GM12878 (cell line): Measurements from ENCODE around the gene PDE6A. TPM values are rescaled to one million over a fixed set of nuclear protein-coding genes. Genes with fewer than 3 reads are reported as not detected.

ENCODE experiments used
- ATAC-seq: fragments of 200-7000 bp; cut with Tn5 transposase; 3 replicates; pipeline ENCODE4 v1.9.1; 2020; ENCODE audit warnings: mild to moderate bottlenecking, moderate library complexity
- BruUV-seq: library from RNA; stranded (reverse); fragments of 400-500 nt; replicated peaks from 2 replicates; lab custom pipeline; 2021; lab: Mats Ljungman, UMichigan
- CTCF ChIA-PET: fragments of 300-600 bp; sonication (Branson Sonifier 250); formaldehyde crosslinking; extraction: SDS; loops from one replicate; lab custom pipeline; 2021; ENCODE audit warnings: inconsistent platforms; lab: Yijun Ruan, JAX
- POLR2A ChIA-PET: fragments of 350-600 bp; formaldehyde crosslinking; extraction: SDS; loops from one replicate; lab custom pipeline; 2021; ENCODE audit warnings: inconsistent platforms; lab: Charles Lee
- RAD21 ChIA-PET: fragments of 300-600 bp; sonication (Branson Sonifier 250); formaldehyde crosslinking; loops from one replicate; lab custom pipeline; 2023; ENCODE audit warnings: antibody characterized with exemption; ENCODE audit not compliant: unreplicated experiment; lab: Charles Lee
- SMC1A ChIA-PET: fragments of 300-600 bp; sonication (Branson Sonifier 250); formaldehyde crosslinking; loops from one replicate; lab custom pipeline; 2023; ENCODE audit not compliant: unreplicated experiment, uncharacterized antibody; lab: Charles Lee
- DNase-seq: peaks from one replicate; pipeline ENCODE4 v3.0.0-alpha.2; 2011; ENCODE audit warnings: low read depth, low spot score
- FAIRE-seq: peaks from 3 replicates; lab custom pipeline; 2011; peaks lifted over from hg19 to GRCh38; lab: Jason Lieb, UNC
- H2AFZ ChIP-seq: 2 replicates; pipeline ENCODE4 v1.6.0; 2011; ENCODE audit warnings: low read depth, low read length, control low read depth; ENCODE audit not compliant: control insufficient read depth
- H3K27ac ChIP-seq: 2 replicates; pipeline ENCODE4 v1.5.1; 2011; ENCODE audit warnings: control low read depth; ENCODE audit not compliant: control insufficient read depth, insufficient read depth
- H3K27me3 ChIP-seq, 2 experiments: replicated peaks in 1 of 2; 2 replicates each; pipeline versions ENCODE4 v1.6.0 to v1.6.1; 2011; ENCODE audit warnings: low read length in 1 of 2; ENCODE audit not compliant: control insufficient read depth in 2 of 2, insufficient read depth in 2 of 2
- H3K36me3 ChIP-seq, 2 experiments: 2 replicates each; pipeline ENCODE4 v1.5.1; 2011; ENCODE audit warnings: low read length in 1 of 2; ENCODE audit not compliant: control insufficient read depth in 2 of 2, insufficient read depth in 2 of 2
- H3K4me1 ChIP-seq: 2 replicates; pipeline ENCODE4 v1.6.1; 2011; ENCODE audit warnings: mild to moderate bottlenecking, low read length, moderate library complexity, mixed read lengths; ENCODE audit not compliant: control insufficient read depth, insufficient read depth
- H3K4me2 ChIP-seq: 2 replicates; pipeline ENCODE4 v1.6.0; 2011; ENCODE audit warnings: control low read depth; ENCODE audit not compliant: control insufficient read depth, insufficient read depth
- H3K4me3 ChIP-seq: fragments of 200-600 bp; sonication (generic); 2 replicates; pipeline ENCODE4 v1.5.1; 2016
- H3K79me2 ChIP-seq: 2 replicates; pipeline ENCODE4 v1.6.0; 2011; ENCODE audit warnings: low read length; ENCODE audit not compliant: control insufficient read depth, insufficient read depth
- H3K9ac ChIP-seq: 2 replicates; pipeline ENCODE4 v1.8.0; 2011; ENCODE audit warnings: low read length, control low read depth, mixed read lengths; ENCODE audit not compliant: control insufficient read depth, insufficient read depth
- H3K9me3 ChIP-seq: replicated peaks from 3 replicates; pipeline ENCODE4 v1.5.1; 2011; ENCODE audit warnings: mild to moderate bottlenecking, low read length; ENCODE audit not compliant: control insufficient read depth, insufficient read depth
- H4K20me1 ChIP-seq: 2 replicates; pipeline ENCODE4 v1.6.0; 2011; ENCODE audit not compliant: control insufficient read depth, insufficient read depth
- ATF7 ChIP-seq: fragments of 450-650 bp; IDR thresholded peaks from 2 replicates; pipeline ENCODE4 v1.6.1; 2016; ENCODE audit warnings: low read depth, mild to moderate bottlenecking
- CBFB ChIP-seq: IDR thresholded peaks from 2 replicates; pipeline ENCODE4 v1.6.1; 2016; ENCODE audit warnings: antibody characterized with exemption, low read depth
- DPF2 ChIP-seq: fragments of 450-650 bp; IDR thresholded peaks from 2 replicates; pipeline ENCODE4 v1.6.1; 2017; ENCODE audit warnings: mild to moderate bottlenecking
- MXI1 ChIP-seq: fragments of 150-350 bp; IDR thresholded peaks from 2 replicates; pipeline ENCODE4 v1.6.1; 2011; ENCODE audit warnings: low read depth, mild to moderate bottlenecking, inconsistent platforms, low read length, improper control_type of control experiment
- MYB ChIP-seq: fragments of 150-350 bp; IDR thresholded peaks from 2 replicates; pipeline ENCODE4 v1.6.1; 2014; ENCODE audit warnings: mild to moderate bottlenecking, low read depth, low read length, borderline replicate concordance
- PAX8 ChIP-seq: fragments of 450-650 bp; IDR thresholded peaks from 2 replicates; pipeline ENCODE4 v1.6.1; 2017; ENCODE audit warnings: mild to moderate bottlenecking, moderate library complexity
- SIN3A ChIP-seq: IDR thresholded peaks from 2 replicates; pipeline ENCODE4 v1.6.1; 2012; ENCODE audit warnings: low read depth, low read length, improper control_type of control experiment
- SRF ChIP-seq, 2 experiments: IDR thresholded peaks; 2 replicates each; pipeline ENCODE4 v1.6.1; 2011; ENCODE audit warnings: low read depth in 2 of 2, low read length in 2 of 2, mild to moderate bottlenecking in 1 of 2, moderate library complexity in 1 of 2
- SUPT20H ChIP-seq: IDR thresholded peaks from 2 replicates; pipeline ENCODE4 v1.6.1; 2011; ENCODE audit warnings: low read depth, mild to moderate bottlenecking, low read length, moderate library complexity, borderline replicate concordance; ENCODE audit not compliant: control insufficient read depth
- ZZZ3 ChIP-seq: IDR thresholded peaks from 2 replicates; pipeline ENCODE4 v1.6.1; 2011; ENCODE audit warnings: low read depth; ENCODE audit not compliant: control insufficient read depth, insufficient read length
- WGBS: methylation state at CpG from one replicate; pipeline ENCODE4 v1.1.6; 2016; ENCODE audit warnings: low lambda C conversion rate; ENCODE audit not compliant: insufficient replicate concordance, insufficient coverage; ENCODE audit errors: missing lambda C conversion rate; 5-methylcytosine and 5-hydroxymethylcytosine counted together
- in situ Hi-C: fragments of 300-500 bp; cut with MboI; formaldehyde crosslinking; loops from 9 replicates; pipeline ENCODE4 v1.14.3; 2018; ENCODE audit warnings: mixed read lengths
- intact Hi-C: fragments of 100-400 bp; cut with micrococcal nuclease; formaldehyde crosslinking; loops from one replicate; pipeline ENCODE4 v1.14.2; 2022; ENCODE audit not compliant: unreplicated experiment
- polyA plus RNA-seq, 11 experiments: library from polyadenylated mRNA; depleted of rRNA in 4 of 11; unstranded in 6 of 11; stranded (reverse) in 5 of 11; fragments of >200 nt; fragmentation: Nextera tagmentation in 4 of 11; fragmentation: Illumina TruSeq in 1 of 11; extraction: Ambion mirVana in 4 of 11; extraction: Trizol in 1 of 11; gene quantifications; 1 replicate in 1 of 11; 2 replicates in 10 of 11; pipeline versions ENCODE4 v1.2.1 to v1.2.3, GENCODE V29; 2011 to 2016; ENCODE audit warnings: inconsistent platforms in 2 of 11, missing spikeins in 2 of 11, low read depth in 1 of 11
- total RNA-seq, 4 experiments: library from RNA; depleted of rRNA in 3 of 4; stranded (reverse); fragments of >200 nt in 3 of 4; fragmentation: Illumina TruSeq in 1 of 4; extraction: Trizol in 1 of 4; gene quantifications; 2 replicates each; pipeline versions ENCODE4 v1.2.1 to v1.2.3, GENCODE V29; 2013 to 2021
- TF ChIP-seq, protein P1 (sequence below): IDR thresholded peaks from 2 replicates; pipeline ENCODE4 v1.6.1; 2011; ENCODE audit warnings: borderline replicate concordance, low read depth, mild to moderate bottlenecking, moderate library complexity, low read length; ENCODE audit not compliant: insufficient read depth, poor library complexity, severe bottlenecking
- TF ChIP-seq, protein P2 (sequence below): fragments of 450-650 bp; IDR thresholded peaks from 2 replicates; pipeline ENCODE4 v1.6.1; 2017; ENCODE audit warnings: antibody characterized with exemption, mild to moderate bottlenecking, moderate library complexity

The PDE6A gene
- total and polyA plus RNA-seq, 10 of the 15 experiments (the other 5 are each of a cell fraction or from before 2014, with no cell fraction given) = 0.05 to 0.26 TPM; not detected in 8

DNA sequence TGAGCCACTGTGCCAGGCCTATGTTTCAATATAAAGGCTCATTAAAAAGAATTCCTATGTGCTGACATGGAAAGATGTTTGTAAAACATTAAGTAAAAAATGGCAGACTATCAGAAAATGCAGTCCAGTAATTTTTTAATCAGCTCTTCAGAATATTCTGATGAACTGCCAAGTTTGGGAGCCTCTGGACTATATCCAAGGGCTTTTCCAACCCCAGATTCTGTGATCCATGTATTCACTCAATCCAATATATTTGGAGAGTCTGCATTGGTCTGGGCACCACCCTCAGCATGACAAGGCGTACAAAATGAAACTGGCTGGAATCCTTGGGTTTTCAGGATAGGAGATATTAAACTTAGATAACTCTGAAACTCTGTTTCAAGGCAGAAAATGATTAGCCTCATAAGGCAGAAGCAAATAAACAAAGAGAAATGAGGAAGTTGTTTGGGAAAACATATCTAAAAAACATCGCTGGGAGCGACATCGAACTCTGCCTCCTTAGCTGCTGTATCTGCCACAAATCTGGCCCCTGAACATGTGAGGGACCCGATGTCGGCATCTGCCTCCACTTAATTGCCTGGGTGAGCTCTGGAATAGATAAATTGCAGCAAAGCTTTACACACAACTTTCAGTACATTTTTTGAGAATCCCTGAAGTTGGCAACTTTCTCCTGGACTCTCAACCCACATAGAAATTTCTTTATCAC, 14.4 kb downstream of the PDE6A start:
- H3K79me2 ChIP-seq = no peaks in the 10 kb centered on the region
- ATAC-seq (no peak), DNase-seq (no peak), FAIRE-seq (no peak)
- no peak overlapping the region for H3K4me3 ChIP-seq
- RAD21 ChIA-PET = no interaction called here
- SMC1A ChIA-PET = no interaction called here
- no peaks in the 10 kb centered on the region for H3K9me3 ChIP-seq
- H3K27me3 ChIP-seq = peaks cover 0 to 2% of the 10 kb centered on the region in 2 experiments; a peak in 3 of 4 replicates
- no peaks in the 10 kb centered on the region for H3K36me3 ChIP-seq
- in situ Hi-C loops (no loop called here), intact Hi-C loops (no loop called here)
- CTCF ChIA-PET = interaction anchor here (1.1 to 1.4 kb wide), 2 partner anchors 77 to 312 kb away, joined by 3 to 6 read pairs; no protein-coding TSS in a partner anchor
- BruUV-seq = no TSS peak
- POLR2A ChIA-PET = interaction anchor here (0.7 kb wide), 1 partner anchor 20 kb away, joined by 3 read pairs; no protein-coding TSS in a partner anchor
- 81% methylated on average over 6 of the region's 6 CpGs for WGBS
- TF ChIP-seq SIN3A = no peak
- TF ChIP-seq SRF (IDR thresholded peaks at IDR 0.05; ENCODE audit: low read depth in 2 of 2, low read length in 2 of 2) = no peak
- no peak for TF ChIP-seq ATF7
- TF ChIP-seq MYB = no peak
- TF ChIP-seq DPF2 = no peak
- H4K20me1 ChIP-seq = no peaks in the 10 kb centered on the region
- H3K4me1 ChIP-seq = no peaks in the 10 kb centered on the region
- H3K4me2 ChIP-seq = no peak overlapping the region
- H2AFZ ChIP-seq = no peak overlapping the region
- H3K9ac ChIP-seq = no peak overlapping the region
- H3K27ac ChIP-seq = no peak overlapping the region

DNA sequence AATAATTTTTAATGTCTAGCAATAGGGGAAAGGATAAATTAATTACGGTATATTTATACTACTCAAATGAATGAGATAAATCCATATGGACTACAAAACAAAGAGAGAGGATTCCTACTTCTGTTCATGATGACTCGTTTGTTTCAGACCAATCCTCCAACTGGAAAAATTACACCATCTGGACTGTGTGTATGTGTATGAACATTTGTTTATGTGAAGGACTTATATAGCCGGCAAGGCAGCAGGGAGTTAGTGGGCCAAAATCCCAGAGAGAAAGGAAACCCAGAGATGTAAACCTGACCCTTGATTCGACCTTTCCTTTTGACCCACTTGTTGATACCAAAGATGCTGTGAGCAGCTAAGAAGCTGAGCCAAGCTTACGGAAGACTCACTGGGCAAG, 20.1 kb downstream of the PDE6A start:
- intact Hi-C loops (no loop called here), in situ Hi-C loops (no loop called here)
- FAIRE-seq (no peak), DNase-seq (no peak), ATAC-seq (no peak)
- H3K9ac ChIP-seq = no peak overlapping the region
- no peaks in the 10 kb centered on the region for H3K79me2 ChIP-seq
- no TSS peak for BruUV-seq
- TF ChIP-seq SUPT20H = no peak
- TF ChIP-seq, protein P1, sequence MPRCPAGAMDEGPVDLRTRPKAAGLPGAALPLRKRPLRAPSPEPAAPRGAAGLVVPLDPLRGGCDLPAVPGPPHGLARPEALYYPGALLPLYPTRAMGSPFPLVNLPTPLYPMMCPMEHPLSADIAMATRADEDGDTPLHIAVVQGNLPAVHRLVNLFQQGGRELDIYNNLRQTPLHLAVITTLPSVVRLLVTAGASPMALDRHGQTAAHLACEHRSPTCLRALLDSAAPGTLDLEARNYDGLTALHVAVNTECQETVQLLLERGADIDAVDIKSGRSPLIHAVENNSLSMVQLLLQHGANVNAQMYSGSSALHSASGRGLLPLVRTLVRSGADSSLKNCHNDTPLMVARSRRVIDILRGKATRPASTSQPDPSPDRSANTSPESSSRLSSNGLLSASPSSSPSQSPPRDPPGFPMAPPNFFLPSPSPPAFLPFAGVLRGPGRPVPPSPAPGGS = no peak
- no peak for TF ChIP-seq PAX8
- TF ChIP-seq ZZZ3 = no peak
- TF ChIP-seq MXI1 = no peak
- TF ChIP-seq, protein P2, sequence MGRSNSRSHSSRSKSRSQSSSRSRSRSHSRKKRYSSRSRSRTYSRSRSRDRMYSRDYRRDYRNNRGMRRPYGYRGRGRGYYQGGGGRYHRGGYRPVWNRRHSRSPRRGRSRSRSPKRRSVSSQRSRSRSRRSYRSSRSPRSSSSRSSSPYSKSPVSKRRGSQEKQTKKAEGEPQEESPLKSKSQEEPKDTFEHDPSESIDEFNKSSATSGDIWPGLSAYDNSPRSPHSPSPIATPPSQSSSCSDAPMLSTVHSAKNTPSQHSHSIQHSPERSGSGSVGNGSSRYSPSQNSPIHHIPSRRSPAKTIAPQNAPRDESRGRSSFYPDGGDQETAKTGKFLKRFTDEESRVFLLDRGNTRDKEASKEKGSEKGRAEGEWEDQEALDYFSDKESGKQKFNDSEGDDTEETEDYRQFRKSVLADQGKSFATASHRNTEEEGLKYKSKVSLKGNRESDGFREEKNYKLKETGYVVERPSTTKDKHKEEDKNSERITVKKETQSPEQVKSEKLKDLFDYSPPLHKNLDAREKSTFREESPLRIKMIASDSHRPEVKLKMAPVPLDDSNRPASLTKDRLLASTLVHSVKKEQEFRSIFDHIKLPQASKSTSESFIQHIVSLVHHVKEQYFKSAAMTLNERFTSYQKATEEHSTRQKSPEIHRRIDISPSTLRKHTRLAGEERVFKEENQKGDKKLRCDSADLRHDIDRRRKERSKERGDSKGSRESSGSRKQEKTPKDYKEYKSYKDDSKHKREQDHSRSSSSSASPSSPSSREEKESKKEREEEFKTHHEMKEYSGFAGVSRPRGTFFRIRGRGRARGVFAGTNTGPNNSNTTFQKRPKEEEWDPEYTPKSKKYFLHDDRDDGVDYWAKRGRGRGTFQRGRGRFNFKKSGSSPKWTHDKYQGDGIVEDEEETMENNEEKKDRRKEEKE = no peak
- TF ChIP-seq CBFB = no peak
- no peaks in the 10 kb centered on the region for H4K20me1 ChIP-seq
- ChIA-PET RAD21 (no interaction called here), CTCF (interaction anchor here (0.8 kb wide), 1 partner anchor 17 kb away, joined by 3 read pairs; no protein-coding TSS in a partner anchor), SMC1A (no interaction called here), POLR2A (no interaction called here)
- no peaks in the 10 kb centered on the region for H3K36me3 ChIP-seq
- 66% methylated on average over 5 of the region's 5 CpGs for WGBS
- H3K4me1 ChIP-seq = no peaks in the 10 kb centered on the region
- no peak overlapping the region for H3K4me3 ChIP-seq
- no peak overlapping the region for H3K27ac ChIP-seq
- H3K9me3 ChIP-seq = no peaks in the 10 kb centered on the region
- H3K27me3 ChIP-seq = no peaks in the 10 kb centered on the region
- H2AFZ ChIP-seq = no peak overlapping the region
- no peak overlapping the region for H3K4me2 ChIP-seq
